Measurements from ENCODE around the gene MYO7B.

MYO7B gene

GRCh38 chr2:127663566-127664064 is 128.1 kb downstream of the MYO7B start:
- no peak for DNase-seq (ENCODE audit: extremely low read depth, low read depth)
- TF ChIP-seq CTCF (IDR thresholded peaks at IDR 0.05; ENCODE audit: low read depth, low read length, missing control alignments), result no peak
- no peak overlapping the region for H3K4me3 ChIP-seq (replicated peaks; ENCODE audit: low read depth, low read length)

- no peak for TF ChIP-seq CTCF (IDR thresholded peaks at IDR 0.05; ENCODE audit: low read depth, low read length, missing control alignments)
- H3K4me3 ChIP-seq (replicated peaks; ENCODE audit: low read depth, low read length), result no peak overlapping the region
- no peak for DNase-seq (ENCODE audit: extremely low read depth, low read depth)
Observed at GRCh38 chr2:127664065-127664894, 128.8 kb downstream of the MYO7B start.

- TF ChIP-seq CTCF (IDR thresholded peaks at IDR 0.05; ENCODE audit: low read depth, low read length, missing control alignments), result no peak
- H3K4me3 ChIP-seq (replicated peaks; ENCODE audit: low read depth, low read length), result no peak overlapping the region
- DNase-seq (ENCODE audit: extremely low read depth, low read depth), result no peak
Observed at GRCh38 chr2:127664895-127665225, 129.4 kb downstream of the MYO7B start.

- DNase-seq (ENCODE audit: extremely low read depth, low read depth), result no peak
- TF ChIP-seq CTCF (IDR thresholded peaks at IDR 0.05; ENCODE audit: low read depth, low read length, missing control alignments), result no peak
- H3K4me3 ChIP-seq (replicated peaks; ENCODE audit: low read depth, low read length), result no peak overlapping the region
Observed at GRCh38 chr2:127665267-127665893, 129.9 kb downstream of the MYO7B start.

GRCh38 chr2:127669056-127669455 is 133.6 kb downstream of the MYO7B start:
- DNase-seq (ENCODE audit: extremely low read depth, low read depth), result no peak
- no peak overlapping the region for H3K4me3 ChIP-seq (replicated peaks; ENCODE audit: low read depth, low read length)
- TF ChIP-seq CTCF (IDR thresholded peaks at IDR 0.05; ENCODE audit: low read depth, low read length, missing control alignments), result no peak

GRCh38 chr2:127670055-127670956 is 134.8 kb downstream of the MYO7B start:
- no peak overlapping the region for H3K4me3 ChIP-seq (replicated peaks; ENCODE audit: low read depth, low read length)
- no peak for DNase-seq (ENCODE audit: extremely low read depth, low read depth)
- no peak for TF ChIP-seq CTCF (IDR thresholded peaks at IDR 0.05; ENCODE audit: low read depth, low read length, missing control alignments)
